HepG2 (cell line): ENCODE results near the gene YIPF2. TPM values are rescaled to one million over a fixed set of nuclear protein-coding genes. Genes with fewer than 3 reads are reported as not detected.
A peak's percentile ranks its signal among the peaks of the same experiment; 100 is the strongest.

Source experiments
- BCL6 ChIP-seq: IDR thresholded peaks from 2 replicates; pipeline ENCODE4 v1.6.1; 2016; ENCODE audit warnings: missing genetic modification reagents, missing compliant biosample characterization
- BRF2 ChIP-seq: sonication (generic); formaldehyde crosslinking; IDR thresholded peaks from 2 replicates; pipeline ENCODE4 v1.8.1; 2022; ENCODE audit warnings: mild to moderate bottlenecking, missing genetic modification reagents
- GATAD1 ChIP-seq: IDR thresholded peaks from 2 replicates; pipeline ENCODE4 v1.6.1; 2016; ENCODE audit warnings: missing genetic modification reagents, missing compliant biosample characterization
- GTF3A ChIP-seq: sonication (generic); formaldehyde crosslinking; conservative IDR thresholded peaks from 2 replicates; pipeline ENCODE4 v1.4.0; 2020; ENCODE audit warnings: mild to moderate bottlenecking, missing genetic modification reagents
- HDAC2 ChIP-seq: sonication (generic); formaldehyde crosslinking; IDR thresholded peaks from 2 replicates; pipeline ENCODE4 v1.4.0; 2020; ENCODE audit warnings: missing genetic modification reagents
- KDM3A ChIP-seq: IDR thresholded peaks from 2 replicates; pipeline ENCODE4 v1.6.1; 2018; ENCODE audit warnings: low read depth, missing compliant biosample characterization
- KLF13 ChIP-seq: sonication (generic); formaldehyde crosslinking; IDR thresholded peaks from 2 replicates; pipeline ENCODE4 v1.4.0; 2020; ENCODE audit warnings: mild to moderate bottlenecking, missing genetic modification reagents
- MLLT10 ChIP-seq: sonication (generic); formaldehyde crosslinking; IDR thresholded peaks from 2 replicates; pipeline ENCODE4 v1.4.0; 2020; ENCODE audit warnings: missing genetic modification reagents
- NONO ChIP-seq, 2 experiments: fragments of 450-650 bp in 1 of 2; sonication (generic) in 1 of 2; formaldehyde crosslinking in 1 of 2; IDR thresholded peaks in 1 of 2; conservative IDR thresholded peaks in 1 of 2; 2 replicates each; pipeline versions ENCODE4 v1.6.1 to v1.8.0; 2017 to 2022; ENCODE audit warnings: mild to moderate bottlenecking in 1 of 2, missing genetic modification reagents in 1 of 2, moderate library complexity in 1 of 2
- PHF20 ChIP-seq: sonication (generic); formaldehyde crosslinking; IDR thresholded peaks from 2 replicates; pipeline ENCODE4 v1.5.0; 2020; ENCODE audit warnings: mild to moderate bottlenecking, missing genetic modification reagents
- PHF21A ChIP-seq: sonication (generic); formaldehyde crosslinking; IDR thresholded peaks from 2 replicates; pipeline ENCODE4 v1.5.0; 2020; ENCODE audit warnings: mild to moderate bottlenecking, missing genetic modification reagents
- SP140L ChIP-seq: sonication (generic); formaldehyde crosslinking; IDR thresholded peaks from 2 replicates; pipeline ENCODE4 v1.4.0; 2020; ENCODE audit warnings: missing genetic modification reagents, borderline replicate concordance
- TBP ChIP-seq: sonication (generic); formaldehyde crosslinking; IDR thresholded peaks from 2 replicates; pipeline ENCODE4 v1.5.0; 2020; ENCODE audit warnings: missing genetic modification reagents
- TSC22D2 ChIP-seq: sonication (generic); formaldehyde crosslinking; IDR thresholded peaks from 2 replicates; pipeline ENCODE4 v1.5.1; 2020; ENCODE audit warnings: missing genetic modification reagents, mild to moderate bottlenecking, borderline replicate concordance
- ZBTB10 ChIP-seq: sonication (generic); formaldehyde crosslinking; IDR thresholded peaks from 2 replicates; pipeline ENCODE4 v1.4.0; 2020; ENCODE audit warnings: missing genetic modification reagents, borderline replicate concordance
- ZBTB38 ChIP-seq: sonication (generic); formaldehyde crosslinking; IDR thresholded peaks from 2 replicates; pipeline ENCODE4 v1.5.1; 2020; ENCODE audit warnings: mild to moderate bottlenecking, missing genetic modification reagents
- ZFY ChIP-seq: sonication (generic); formaldehyde crosslinking; IDR thresholded peaks from 2 replicates; pipeline ENCODE4 v1.4.0; 2020; ENCODE audit warnings: missing genetic modification reagents
- ZKSCAN8 ChIP-seq: IDR thresholded peaks from 2 replicates; pipeline ENCODE4 v1.6.1; 2016; ENCODE audit warnings: borderline replicate concordance, missing genetic modification reagents, missing compliant biosample characterization
- ZNF44 ChIP-seq: sonication (generic); formaldehyde crosslinking; IDR thresholded peaks from 2 replicates; pipeline ENCODE4 v1.5.1; 2020; ENCODE audit warnings: mild to moderate bottlenecking, missing genetic modification reagents
- ZNF878 ChIP-seq: sonication (generic); formaldehyde crosslinking; IDR thresholded peaks from 2 replicates; pipeline ENCODE4 v1.8.1; 2023; ENCODE audit warnings: mild to moderate bottlenecking, missing genetic modification reagents, moderate library complexity
- polyA plus RNA-seq, 8 experiments: library from polyadenylated mRNA; depleted of rRNA in 3 of 8; stranded (reverse) in 7 of 8; unstranded in 1 of 8; fragments of >200 nt; fragmentation: Illumina TruSeq in 4 of 8; extraction: Trizol in 4 of 8; gene quantifications; 2 replicates each; pipeline versions ENCODE4 v1.2.1 to v1.2.3, GENCODE V29; 2011 to 2016; ENCODE audit warnings: low read depth in 4 of 8, missing spikeins in 1 of 8, mixed read lengths in 1 of 8; ENCODE audit not compliant: insufficient read depth in 1 of 8
- total RNA-seq, 5 experiments: library from RNA; depleted of rRNA; stranded (reverse); fragments of >200 nt; fragmentation: Illumina TruSeq; extraction: Trizol; gene quantifications; 2 replicates each; pipeline ENCODE4 v1.2.3, GENCODE V29; 2016; ENCODE audit warnings: low read depth in 1 of 5
- TF ChIP-seq, protein P1 (sequence below), 2 experiments: sonication (generic) in 1 of 2; formaldehyde crosslinking in 1 of 2; IDR thresholded peaks; 2 replicates each; pipeline versions ENCODE4 v1.4.0 to v1.6.1; 2016 to 2020; ENCODE audit warnings: borderline replicate concordance in 1 of 2, low read depth in 1 of 2, mild to moderate bottlenecking in 1 of 2, missing genetic modification reagents in 1 of 2

The YIPF2 gene
- total and polyA plus RNA-seq, 2 of the 13 experiments (the other 11 are each of a cell fraction or from before 2014, with no cell fraction given) = 37.3 to 53.2 TPM

- TF ChIP-seq ZBTB10 (CRISPR knock-in tag) = no peak
- TF ChIP-seq, protein P1, sequence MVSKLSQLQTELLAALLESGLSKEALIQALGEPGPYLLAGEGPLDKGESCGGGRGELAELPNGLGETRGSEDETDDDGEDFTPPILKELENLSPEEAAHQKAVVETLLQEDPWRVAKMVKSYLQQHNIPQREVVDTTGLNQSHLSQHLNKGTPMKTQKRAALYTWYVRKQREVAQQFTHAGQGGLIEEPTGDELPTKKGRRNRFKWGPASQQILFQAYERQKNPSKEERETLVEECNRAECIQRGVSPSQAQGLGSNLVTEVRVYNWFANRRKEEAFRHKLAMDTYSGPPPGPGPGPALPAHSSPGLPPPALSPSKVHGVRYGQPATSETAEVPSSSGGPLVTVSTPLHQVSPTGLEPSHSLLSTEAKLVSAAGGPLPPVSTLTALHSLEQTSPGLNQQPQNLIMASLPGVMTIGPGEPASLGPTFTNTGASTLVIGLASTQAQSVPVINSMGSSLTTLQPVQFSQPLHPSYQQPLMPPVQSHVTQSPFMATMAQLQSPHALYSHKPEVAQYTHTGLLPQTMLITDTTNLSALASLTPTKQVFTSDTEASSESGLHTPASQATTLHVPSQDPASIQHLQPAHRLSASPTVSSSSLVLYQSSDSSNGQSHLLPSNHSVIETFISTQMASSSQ (IDR thresholded peaks at IDR 0.05; ENCODE audit: low read depth) = no peak
- TF ChIP-seq, protein P1 (CRISPR knock-in tag; IDR thresholded peaks at IDR 0.05; ENCODE audit: borderline replicate concordance) = peak; percentile 45; the same call in 1 of the 2 replicates
- peak; percentile 69; the same call in 1 of the 2 replicates for TF ChIP-seq ZKSCAN8 (CRISPR knock-in tag)
- TF ChIP-seq PHF21A = peak; percentile 59; the same call in 1 of the 2 replicates
- TF ChIP-seq KDM3A (CRISPR knock-in tag) = peak; percentile 38; the same call in 1 of the 2 replicates
- TF ChIP-seq ZNF878 (CRISPR knock-in tag) = peak; percentile 61; the same call in 1 of the 2 replicates
- TF ChIP-seq ZNF44 = 0 out of 2 replicates have a peak, but pooled peaks have one; percentile 57
- TF ChIP-seq BCL6 = peak; percentile 46
- TF ChIP-seq KLF13 (CRISPR knock-in tag) = no peak
- TF ChIP-seq HDAC2 (CRISPR knock-in tag) = peak; percentile 71; the same call in 1 of the 2 replicates
- peak; percentile 94 for TF ChIP-seq ZFY (CRISPR knock-in tag)
- TF ChIP-seq MLLT10 (CRISPR knock-in tag) = no peak
- TF ChIP-seq NONO (IDR thresholded peaks at IDR 0.05) = no peak
- peak; percentile 88 for TF ChIP-seq NONO (CRISPR knock-in tag; conservative IDR thresholded peaks at IDR 0.05)
- peak; percentile 98 for TF ChIP-seq GATAD1
- 0 out of 2 replicates have a peak, but pooled peaks have one; percentile 50 for TF ChIP-seq GTF3A (CRISPR knock-in tag)
- peak; percentile 72; the same call in 1 of the 2 replicates for TF ChIP-seq TSC22D2 (CRISPR knock-in tag)
- peak; percentile 89; the same call in 1 of the 2 replicates for TF ChIP-seq SP140L (CRISPR knock-in tag)
- no peak for TF ChIP-seq TBP (CRISPR knock-in tag)
- TF ChIP-seq PHF20 (CRISPR knock-in tag) = peak; percentile 95
- no peak; the same call in 1 of the 2 replicates for TF ChIP-seq ZBTB38 (CRISPR knock-in tag)
- peak; percentile 33; the same call in 1 of the 2 replicates for TF ChIP-seq BRF2
Observed at GRCh38 chr19:10928563-10929401, at the start of gene YIPF2, which contains the start of gene TIMM29 (continued).
